Activated T-cell treated with anti-CD3 and anti-CD28 coated beads, Interleukin-2, amount 50 U/mL, for 72 hours (primary cell): Measurements from ENCODE around the gene PRKCA. TPM values are rescaled to one million over a fixed set of nuclear protein-coding genes. Genes with fewer than 3 reads are reported as not detected.
A peak's percentile ranks its signal among the peaks of the same experiment; 100 is the strongest.
"Not testable (repeated sequence)": the region's sequence is repeated elsewhere in the genome, so short reads cannot be mapped to it uniquely, and the experiment has no call there.

Experiments
- ATAC-seq, 2 donors: fragments of 150-1000 bp; cut with Tn5 transposase; replicated peaks in 1 of 2; 2 replicates each; pipeline ENCODE4 v1.10.0; 2021; ENCODE audit warnings: moderate library complexity in 2 of 2, mild to moderate bottlenecking in 1 of 2
- DNase-seq, 2 donors: peaks; one replicate each; pipeline ENCODE4 v3.0.0; 2021 to 2022; ENCODE audit warnings: mixed read lengths in 1 of 2
- H3K27ac Mint-ChIP-seq: one replicate; pipeline ENCODE4 v1.8.0; 2022; ENCODE audit warnings: mild to moderate bottlenecking, moderate library complexity, mixed read lengths
- H3K27me3 Mint-ChIP-seq: one replicate; pipeline ENCODE4 v1.8.0; 2022; ENCODE audit warnings: low read depth, mixed read lengths
- H3K36me3 Mint-ChIP-seq, 2 donors: one replicate each; pipeline ENCODE4 v1.8.0; 2022; ENCODE audit warnings: mixed read lengths in 2 of 2, mild to moderate bottlenecking in 1 of 2; ENCODE audit not compliant: insufficient read depth in 2 of 2
- H3K4me1 Mint-ChIP-seq: one replicate; pipeline ENCODE4 v1.8.0; 2022; ENCODE audit warnings: low read depth, mixed read lengths
- H3K4me3 Mint-ChIP-seq, 2 donors: one replicate each; pipeline ENCODE4 v1.8.0; 2022; ENCODE audit warnings: mild to moderate bottlenecking in 2 of 2, mixed read lengths in 2 of 2, moderate library complexity in 2 of 2
- H3K9me3 Mint-ChIP-seq, 2 donors: one replicate each; pipeline ENCODE4 v1.8.0; 2022; ENCODE audit warnings: mixed read lengths in 2 of 2
- total RNA-seq, 2 donors: library from RNA; stranded (reverse); gene quantifications; one replicate each; pipeline ENCODE4 v1.2.3, GENCODE V29; 2022

PRKCA gene
- total RNA-seq, 2 donors from 2014 or later: 126 to 138 TPM

- Mint-ChIP-seq H3K36me3 (peaks cover 0 to 2% of the 10 kb centered on the region in 2 donors), H3K27ac (no peak overlapping the region), H3K27me3 (no peaks in the 10 kb centered on the region), H3K4me3 (no peak overlapping the region), H3K4me1 (no peaks in the 10 kb centered on the region), H3K9me3 (peaks cover 0 to 1% of the 10 kb centered on the region in 2 donors)
- DNase-seq: no peak
- peak; percentile 50 to 77 for ATAC-seq
Observed at GRCh38 chr17:66275651-66276050, 26.8 kb upstream of the PRKCA start.

- Mint-ChIP-seq H3K4me3 (no peak overlapping the region), H3K27me3 (no peaks in the 10 kb centered on the region), H3K36me3 (no peaks in the 10 kb centered on the region), H3K9me3 (peaks cover 0 to 1% of the 10 kb centered on the region in 2 donors), H3K27ac (no peak overlapping the region), H3K4me1 (no peaks in the 10 kb centered on the region)
- ATAC-seq (no peak), DNase-seq (no peak)
Observed at GRCh38 chr17:66276328-66276937, 26.0 kb upstream of the PRKCA start.

- ATAC-seq (no peak), DNase-seq (no peak)
Observed at GRCh38 chr17:66277191-66277590, 25.2 kb upstream of the PRKCA start.

GRCh38 chr17:66281661-66282369 lies 20.6 kb upstream of the PRKCA start:
- Mint-ChIP-seq H3K4me1 (peaks cover 15% of the 10 kb centered on the region), H3K4me3 (no peak overlapping the region), H3K27me3 (no peaks in the 10 kb centered on the region), H3K9me3 (no peaks in the 10 kb centered on the region), H3K36me3 (peaks cover 0 to 5% of the 10 kb centered on the region in 2 donors), H3K27ac (no peak overlapping the region)
- ATAC-seq (no peak), DNase-seq (no peak)

More at GRCh38 chr17:66277191-66277590, 25.2 kb upstream of the PRKCA start:
- no peaks in the 10 kb centered on the region for H3K36me3 Mint-ChIP-seq
- no peak overlapping the region for H3K27ac Mint-ChIP-seq
- no peaks in the 10 kb centered on the region for H3K4me1 Mint-ChIP-seq
- no peak overlapping the region for H3K4me3 Mint-ChIP-seq
- H3K27me3 Mint-ChIP-seq: no peaks in the 10 kb centered on the region
- H3K9me3 Mint-ChIP-seq: no peaks in the 10 kb centered on the region

- no peaks in the 10 kb centered on the region for H3K9me3 Mint-ChIP-seq
- ATAC-seq: no peak
- H3K36me3 Mint-ChIP-seq: peaks cover 0 to 5% of the 10 kb centered on the region in 2 donors
- H3K27ac Mint-ChIP-seq: no peak overlapping the region
- peaks cover 20% of the 10 kb centered on the region for H3K4me1 Mint-ChIP-seq
- H3K27me3 Mint-ChIP-seq: no peaks in the 10 kb centered on the region
- no peak for DNase-seq
- no peak overlapping the region for H3K4me3 Mint-ChIP-seq
Observed at GRCh38 chr17:66283296-66283934, 19.0 kb upstream of the PRKCA start.

GRCh38 chr17:66283971-66284370 lies 18.4 kb upstream of the PRKCA start:
- Mint-ChIP-seq H3K4me3 (no peak overlapping the region), H3K27ac (no peak overlapping the region), H3K36me3 (peaks cover 0 to 5% of the 10 kb centered on the region in 2 donors), H3K4me1 (peaks cover 20% of the 10 kb centered on the region), H3K27me3 (no peaks in the 10 kb centered on the region), H3K9me3 (no peaks in the 10 kb centered on the region)
- no peak for DNase-seq
- ATAC-seq: no peak

- no peaks in the 10 kb centered on the region for H3K9me3 Mint-ChIP-seq
- H3K36me3 Mint-ChIP-seq: peaks cover 0 to 5% of the 10 kb centered on the region in 2 donors
- no peak overlapping the region for H3K4me3 Mint-ChIP-seq
- H3K4me1 Mint-ChIP-seq: peaks cover 20% of the 10 kb centered on the region
- no peaks in the 10 kb centered on the region for H3K27me3 Mint-ChIP-seq
- ATAC-seq: no peak
- no peak for DNase-seq
- peak overlapping the region; percentile 43 for H3K27ac Mint-ChIP-seq
Observed at GRCh38 chr17:66285149-66285548, 17.3 kb upstream of the PRKCA start.

GRCh38 chr17:66287911-66288310 lies 14.5 kb upstream of the PRKCA start:
- no peak overlapping the region for H3K27ac Mint-ChIP-seq
- peaks cover 20% of the 10 kb centered on the region for H3K4me1 Mint-ChIP-seq
- no peak overlapping the region for H3K4me3 Mint-ChIP-seq
- no peaks in the 10 kb centered on the region for H3K9me3 Mint-ChIP-seq
- H3K36me3 Mint-ChIP-seq: peaks cover 0 to 5% of the 10 kb centered on the region in 2 donors
- DNase-seq: no peak
- no peaks in the 10 kb centered on the region for H3K27me3 Mint-ChIP-seq
- no peak for ATAC-seq

GRCh38 chr17:66290101-66290722 lies 12.2 kb upstream of the PRKCA start:
- Mint-ChIP-seq H3K27me3 (no peaks in the 10 kb centered on the region), H3K36me3 (peaks cover 0 to 4% of the 10 kb centered on the region in 2 donors), H3K27ac (peak overlapping the region; percentile 33), H3K9me3 (no peaks in the 10 kb centered on the region), H3K4me3 (no peak overlapping the region), H3K4me1 (peaks cover 16% of the 10 kb centered on the region)
- no peak for ATAC-seq
- no peak for DNase-seq

GRCh38 chr17:66292353-66292752 lies 10.1 kb upstream of the PRKCA start:
- Mint-ChIP-seq H3K4me3 (no peak overlapping the region), H3K27me3 (no peaks in the 10 kb centered on the region), H3K36me3 (no peaks in the 10 kb centered on the region), H3K4me1 (no peaks in the 10 kb centered on the region), H3K9me3 (no peaks in the 10 kb centered on the region), H3K27ac (no peak overlapping the region)
- ATAC-seq: no peak
- DNase-seq: no peak

- ATAC-seq (no peak), DNase-seq (no peak)
- H3K27ac Mint-ChIP-seq: no peak overlapping the region
- no peaks in the 10 kb centered on the region for H3K36me3 Mint-ChIP-seq
- H3K9me3 Mint-ChIP-seq: peaks cover 0 to 2% of the 10 kb centered on the region in 2 donors
- no peaks in the 10 kb centered on the region for H3K27me3 Mint-ChIP-seq
- no peak overlapping the region for H3K4me3 Mint-ChIP-seq
- peaks cover 19% of the 10 kb centered on the region for H3K4me1 Mint-ChIP-seq
Observed at GRCh38 chr17:66296289-66296725, 6.1 kb upstream of the PRKCA start.

GRCh38 chr17:66297443-66297842 lies 5.0 kb upstream of the PRKCA start:
- H3K27ac Mint-ChIP-seq, H3K27me3 Mint-ChIP-seq, H3K9me3 Mint-ChIP-seq, DNase-seq, ATAC-seq, H3K36me3 Mint-ChIP-seq, H3K4me3 Mint-ChIP-seq: not testable (repeated sequence)
- peaks cover 24% of the 10 kb centered on the region for H3K4me1 Mint-ChIP-seq

GRCh38 chr17:66299711-66300110 lies 2.7 kb upstream of the PRKCA start:
- peaks cover 8 to 11% of the 10 kb centered on the region in 2 donors for H3K36me3 Mint-ChIP-seq
- H3K9me3 Mint-ChIP-seq: peaks cover 0 to 2% of the 10 kb centered on the region in 2 donors
- H3K4me3 Mint-ChIP-seq: no peak overlapping the region
- no peaks in the 10 kb centered on the region for H3K27me3 Mint-ChIP-seq
- H3K4me1 Mint-ChIP-seq: peaks cover 31% of the 10 kb centered on the region
- ATAC-seq (no peak), DNase-seq (no peak)
- H3K27ac Mint-ChIP-seq: no peak overlapping the region
